GM19397 (cell line): ENCODE data around the gene DCAF5.

Source experiments
- ATAC-seq: cut with Tn5 transposase; IDR thresholded peaks from one replicate; pipeline ENCODE4 v1.9.1; 2021; ENCODE audit warnings: mild to moderate bottlenecking, moderate library complexity; ENCODE audit not compliant: unreplicated experiment

Gene DCAF5

DNA sequence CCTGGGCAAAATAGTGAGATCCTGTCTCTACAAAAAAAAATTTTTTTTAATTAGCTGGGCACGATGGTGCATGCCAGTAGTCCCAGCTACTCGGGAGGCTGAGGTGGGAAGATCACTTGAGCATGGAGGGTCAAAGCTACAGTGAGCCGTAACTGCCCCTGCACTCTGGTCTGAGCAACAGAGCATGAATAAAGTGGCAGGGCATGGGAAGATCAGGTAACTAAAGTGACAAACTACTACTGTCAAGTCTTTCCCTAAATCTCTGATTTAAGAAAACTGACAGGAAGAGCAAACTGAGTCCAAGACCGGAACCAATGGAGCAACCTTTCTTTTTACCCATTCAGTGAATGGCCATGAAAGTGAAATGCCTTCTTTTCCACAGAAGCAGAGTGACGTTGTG is 10.8 kb downstream of the DCAF5 start:
- ATAC-seq = no peak

DNA sequence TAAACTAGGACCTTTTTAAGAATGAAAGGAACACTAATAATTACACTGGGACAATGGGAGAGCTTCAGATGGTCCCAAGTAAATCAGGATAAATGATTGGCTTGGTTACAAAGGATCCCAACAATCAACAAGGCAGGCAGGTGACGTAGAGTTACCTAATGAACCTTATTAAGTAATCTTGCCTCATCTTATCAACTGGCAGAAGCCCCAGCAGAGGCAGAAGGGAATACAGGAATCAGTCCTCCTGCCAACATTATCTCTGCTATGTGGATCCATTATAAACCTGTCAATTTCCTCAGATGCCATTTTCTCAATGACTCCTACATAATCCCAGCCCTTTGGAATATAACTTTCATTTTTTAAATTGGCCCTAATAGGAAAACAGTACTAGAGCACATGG is 11.4 kb downstream of the DCAF5 start:
- no peak for ATAC-seq

DNA sequence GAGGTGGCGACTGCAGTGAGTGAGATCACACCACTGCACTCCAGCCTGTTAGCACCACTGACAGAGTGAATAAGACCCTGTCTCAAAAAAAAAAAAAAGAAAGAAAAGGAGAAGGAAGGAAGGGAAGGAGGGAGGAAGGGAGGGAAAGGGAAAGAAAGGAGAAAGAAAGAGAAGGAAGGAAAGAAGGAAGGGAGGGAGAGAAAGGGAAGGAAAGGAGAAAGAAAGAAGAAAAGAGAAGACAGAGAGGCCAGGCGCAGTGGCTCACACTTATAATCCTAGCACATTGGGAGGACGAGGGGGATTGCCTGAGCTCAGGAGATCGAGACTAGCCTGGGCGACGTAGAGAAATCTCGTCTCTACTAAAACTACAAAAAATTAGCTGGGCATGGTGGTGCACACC is 13.2 kb downstream of the DCAF5 start:
- no peak for ATAC-seq

DNA sequence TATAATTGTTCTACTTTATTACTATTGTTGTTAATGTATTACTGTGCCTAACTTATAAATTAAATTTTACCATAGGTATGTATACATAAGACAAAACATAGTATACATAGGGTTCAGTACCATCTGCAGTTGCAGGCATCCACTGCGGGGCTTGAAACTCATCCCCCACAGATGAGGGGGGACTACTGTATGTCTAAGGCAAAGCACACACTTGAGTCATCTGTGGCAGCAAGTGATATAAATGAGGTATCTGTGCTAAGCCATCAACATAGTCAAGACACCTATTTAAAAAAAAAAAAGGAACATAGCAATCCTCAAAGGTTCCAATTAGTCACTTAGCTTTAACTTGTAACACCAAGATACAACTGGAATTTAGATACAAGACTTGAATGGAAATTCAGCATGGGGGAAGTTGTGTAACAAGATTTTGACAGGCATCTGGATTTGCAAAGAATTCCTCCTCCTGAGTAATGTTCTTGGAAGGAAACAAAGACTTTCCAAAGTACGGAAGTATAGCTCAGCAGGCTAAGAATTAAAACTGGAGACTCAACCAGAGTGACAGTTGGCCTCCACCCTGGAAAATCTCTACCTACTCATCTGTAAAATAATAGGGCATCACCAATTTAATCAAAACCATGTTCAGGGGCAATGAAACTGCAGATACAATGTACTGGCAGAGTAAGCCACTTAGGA is 14.9 kb downstream of the DCAF5 start:
- no peak for ATAC-seq

DNA sequence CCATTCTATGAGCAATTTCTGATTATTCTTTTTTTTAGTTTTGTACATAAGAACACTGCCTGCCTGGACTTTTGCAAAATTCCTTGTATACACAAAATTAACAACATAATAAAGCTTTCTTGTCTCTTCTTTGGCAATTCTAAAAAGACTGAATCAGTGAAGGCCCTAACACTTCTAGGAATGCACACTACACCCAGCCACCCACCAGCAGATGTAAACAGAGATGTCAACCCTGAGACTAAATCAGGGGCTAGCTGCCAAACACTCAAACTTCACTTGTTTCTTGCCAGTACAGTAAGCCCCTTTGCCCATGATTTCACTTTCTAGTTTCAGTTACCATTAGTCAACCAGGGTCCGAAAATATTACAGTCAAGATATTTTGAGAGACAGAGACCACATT is 15.5 kb downstream of the DCAF5 start:
- no peak for ATAC-seq

DNA sequence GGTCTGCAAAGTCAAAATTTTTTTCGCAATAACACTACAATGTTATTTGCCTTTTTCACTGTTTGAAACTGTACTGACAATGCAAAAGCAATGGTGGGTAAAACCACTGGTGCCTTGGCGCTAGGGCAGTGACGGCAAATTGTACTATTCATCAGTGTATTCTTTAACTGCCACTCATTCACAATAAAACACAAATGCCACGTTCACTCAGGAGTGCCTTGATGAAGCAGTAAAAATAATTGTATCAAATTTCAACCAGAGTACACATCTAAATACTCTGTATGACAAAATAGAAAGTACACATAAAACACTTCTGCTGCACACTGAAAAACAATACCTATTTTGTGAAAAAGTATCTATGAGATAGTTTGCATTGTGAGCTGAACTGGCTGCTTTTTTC is 17.8 kb downstream of the DCAF5 start:
- no peak for ATAC-seq

DNA sequence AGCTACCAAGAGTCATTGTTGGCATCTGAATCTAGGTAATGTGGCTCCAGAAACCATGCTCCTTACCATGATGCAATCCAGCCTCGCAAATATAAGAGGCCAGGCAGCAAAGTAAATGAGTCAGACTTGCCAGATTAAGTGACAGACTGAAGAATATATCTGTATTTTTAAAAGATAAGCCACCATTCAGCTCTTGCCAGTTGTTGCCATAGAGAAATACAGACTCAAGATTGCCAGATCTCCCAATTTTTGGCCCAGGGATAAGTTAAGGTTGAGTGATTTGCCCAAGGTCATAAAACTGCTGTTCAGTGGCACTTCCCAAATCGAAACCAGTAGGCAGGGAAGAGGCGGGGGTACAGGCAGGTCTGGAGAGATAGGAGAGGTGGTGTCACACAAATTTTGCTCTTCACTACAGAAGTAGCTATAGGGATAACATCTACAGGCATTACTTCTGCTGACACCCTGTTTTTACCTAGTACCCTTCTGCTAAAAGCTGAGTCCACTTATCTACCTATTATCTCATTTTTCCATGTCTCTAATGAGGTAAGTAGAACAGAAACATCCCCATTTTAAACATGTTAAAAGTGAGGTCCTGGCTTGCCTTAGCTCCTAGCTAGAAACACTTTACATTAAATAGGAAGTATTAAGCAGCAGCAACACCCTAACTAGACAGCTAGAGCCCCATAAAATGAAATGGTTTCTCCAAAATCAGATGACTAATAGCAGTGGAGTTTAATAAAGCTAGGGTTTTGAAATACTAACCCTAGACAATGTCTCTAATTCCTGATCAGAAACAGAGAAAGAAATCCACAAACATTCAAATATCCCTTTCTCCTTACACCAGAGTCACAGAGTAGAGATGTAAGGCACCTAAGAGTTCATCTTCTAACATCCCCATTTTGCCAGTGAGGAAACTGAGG is 19.5 kb downstream of the DCAF5 start:
- ATAC-seq = no peak

DNA sequence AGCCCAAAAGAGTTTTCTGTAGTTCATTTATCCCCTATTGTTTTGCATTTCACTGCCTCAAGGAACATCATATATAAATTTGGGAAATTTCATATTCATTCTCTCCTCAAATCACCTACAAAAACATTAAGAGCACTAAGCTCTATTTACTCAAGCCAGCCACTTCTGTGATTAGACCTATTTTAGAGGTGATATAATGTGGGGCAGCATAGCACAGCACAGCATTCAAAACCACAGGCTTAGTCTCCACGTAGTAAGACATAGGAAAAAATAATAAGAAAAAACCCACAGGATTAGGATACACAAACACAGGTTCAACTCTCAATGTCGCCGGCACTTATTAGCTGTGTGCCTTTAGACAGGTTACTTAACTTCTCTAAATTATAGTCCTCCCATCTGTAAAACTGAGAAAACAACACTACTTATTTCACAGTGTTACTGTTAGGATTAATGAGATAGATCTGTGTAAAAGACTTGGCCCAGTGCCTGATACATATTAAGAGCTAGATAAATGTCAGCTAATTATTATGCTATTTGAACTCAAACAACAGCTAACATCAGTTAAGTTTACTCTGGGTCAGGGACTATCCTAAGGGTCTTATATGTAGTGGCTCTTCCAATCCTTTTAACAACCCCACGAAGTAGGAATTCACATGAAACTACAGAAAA is 20.3 kb downstream of the DCAF5 start:
- no peak for ATAC-seq

DNA sequence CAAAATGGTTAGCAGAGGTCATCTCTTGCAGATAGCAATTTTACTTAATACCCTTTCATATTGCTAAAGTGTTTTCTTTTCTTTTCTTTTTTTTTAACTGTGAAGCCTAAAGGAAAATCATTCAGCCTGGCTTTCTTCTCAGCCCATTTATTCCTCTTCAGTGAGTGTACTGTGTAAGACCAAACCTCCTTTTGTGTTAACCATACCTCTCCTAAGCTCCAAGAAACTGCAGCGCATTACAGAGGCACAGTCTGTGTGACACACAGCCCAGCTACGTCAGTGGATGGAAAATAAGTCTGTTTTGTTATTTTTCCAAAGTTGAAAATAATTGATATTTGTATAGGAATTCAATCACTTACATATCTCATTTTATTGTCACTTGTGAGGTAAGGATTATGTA is 21.7 kb downstream of the DCAF5 start:
- ATAC-seq = no peak

DNA sequence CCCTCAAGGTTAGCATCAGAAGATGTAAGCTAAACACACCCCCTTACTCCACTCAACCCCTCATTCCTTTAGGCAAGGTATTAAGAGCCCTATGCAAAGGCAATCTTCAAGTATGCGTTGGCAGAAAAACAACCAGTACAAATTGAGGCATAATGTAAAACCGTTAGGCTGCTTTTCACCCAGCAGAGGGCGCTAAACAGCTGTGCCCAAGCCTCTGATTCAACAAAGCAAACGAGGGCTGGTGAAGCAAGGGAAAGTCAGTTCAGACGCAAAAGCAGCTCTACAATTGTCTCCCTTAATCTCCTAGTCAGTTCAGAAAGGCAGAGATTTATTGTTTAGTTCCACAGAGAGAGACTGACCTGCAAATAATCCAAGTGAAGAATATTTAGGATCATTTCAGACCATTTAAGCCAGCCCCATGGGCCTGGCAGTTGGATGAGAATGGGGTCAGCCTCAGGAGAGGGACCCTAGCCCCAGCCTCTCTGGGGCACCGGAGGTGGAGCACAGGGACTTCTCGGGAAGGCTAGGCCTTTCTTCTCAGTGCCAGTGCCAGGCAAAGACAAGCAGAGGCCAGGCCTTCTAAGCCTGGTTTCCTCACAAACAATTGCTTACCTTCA is 23.5 kb downstream of the DCAF5 start:
- no peak for ATAC-seq

DNA sequence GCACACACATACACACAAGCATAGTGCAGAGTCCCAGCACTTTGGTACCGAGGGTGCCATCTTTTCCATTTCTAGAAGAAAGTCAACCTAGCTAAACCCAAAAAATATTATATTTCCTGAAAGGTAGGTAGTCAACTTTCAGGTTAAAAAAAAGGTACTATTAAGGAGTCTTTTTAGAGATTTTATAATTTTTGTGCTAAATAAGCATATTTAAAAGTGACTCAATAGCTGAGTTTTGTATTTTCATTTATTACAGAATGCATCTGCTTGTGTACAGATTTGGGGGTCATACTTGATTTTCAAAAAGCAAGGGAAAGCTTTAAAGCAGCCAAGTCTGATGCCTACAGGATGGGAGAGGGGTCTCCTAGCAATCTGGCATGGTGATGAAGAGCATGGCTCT is 34.6 kb downstream of the DCAF5 start:
- ATAC-seq = no peak

DNA sequence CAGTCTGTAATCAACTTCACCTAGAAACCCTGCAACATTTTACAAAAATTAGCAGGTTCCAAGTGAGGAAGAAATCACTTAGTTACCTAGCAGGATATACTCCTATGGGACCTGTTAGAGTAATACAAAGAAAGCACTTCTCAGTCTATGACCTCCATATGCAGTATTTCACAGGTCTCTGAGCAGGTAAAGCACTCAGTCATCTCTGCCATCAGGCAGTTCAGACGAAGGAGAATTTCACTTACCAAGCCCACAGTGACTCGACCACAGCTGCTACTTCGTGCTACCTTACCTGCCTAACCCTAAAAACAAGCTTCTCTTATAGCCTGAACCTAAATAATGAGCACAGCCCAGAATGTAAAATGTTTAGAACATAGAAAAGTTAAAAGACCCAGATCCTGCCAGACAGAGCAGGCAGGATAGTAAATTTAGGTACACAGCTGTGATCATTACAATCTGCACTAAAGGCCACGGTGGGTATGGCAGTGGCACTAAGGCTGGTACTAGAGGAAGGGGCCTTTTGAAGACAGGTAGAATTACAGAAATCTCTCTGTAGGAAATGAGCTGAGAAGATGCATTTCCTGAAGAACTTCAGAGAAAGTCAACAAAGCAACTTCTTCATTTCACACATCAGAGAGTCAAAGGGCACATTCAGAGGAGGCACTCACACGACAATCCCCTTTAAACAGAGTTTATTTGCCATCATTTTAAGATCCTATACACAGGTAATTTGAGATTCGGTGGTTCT is 35.7 kb downstream of the DCAF5 start:
- ATAC-seq = no peak

DNA sequence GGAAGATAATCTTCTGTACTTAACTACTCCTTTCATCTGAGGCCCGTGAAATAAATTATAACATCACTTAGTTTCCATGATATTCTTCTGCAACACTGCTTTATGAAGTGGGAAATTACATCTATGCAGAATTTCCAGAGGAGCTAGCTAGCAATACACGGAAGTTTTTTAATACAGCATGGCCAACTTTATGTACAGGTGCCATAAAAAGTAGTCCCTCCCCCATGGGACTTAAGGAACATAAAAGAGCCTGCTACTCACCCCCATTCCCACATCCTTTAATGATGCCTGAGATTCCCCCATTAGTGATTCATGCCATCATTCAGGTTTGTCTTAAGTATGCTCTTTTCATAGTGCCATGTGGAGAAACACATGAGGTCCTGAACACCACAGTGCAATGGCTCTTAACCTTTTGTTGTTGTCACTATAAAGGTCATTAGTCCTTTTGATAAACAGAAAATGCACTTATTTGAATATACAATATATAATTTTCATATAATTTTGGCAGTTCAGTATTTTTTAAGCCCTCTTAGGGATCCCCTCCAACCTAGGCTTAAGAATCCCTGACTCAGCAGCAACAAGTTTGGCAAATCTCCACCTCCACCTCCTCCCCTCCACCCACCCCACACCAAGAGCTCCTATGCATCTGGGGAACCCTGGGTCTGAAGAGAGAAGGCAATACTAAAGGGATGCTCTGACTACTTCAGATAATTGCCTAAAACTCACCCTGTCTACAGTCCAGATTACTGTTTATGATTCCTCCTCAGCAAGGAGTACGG is 37.3 kb downstream of the DCAF5 start:
- no peak for ATAC-seq

DNA sequence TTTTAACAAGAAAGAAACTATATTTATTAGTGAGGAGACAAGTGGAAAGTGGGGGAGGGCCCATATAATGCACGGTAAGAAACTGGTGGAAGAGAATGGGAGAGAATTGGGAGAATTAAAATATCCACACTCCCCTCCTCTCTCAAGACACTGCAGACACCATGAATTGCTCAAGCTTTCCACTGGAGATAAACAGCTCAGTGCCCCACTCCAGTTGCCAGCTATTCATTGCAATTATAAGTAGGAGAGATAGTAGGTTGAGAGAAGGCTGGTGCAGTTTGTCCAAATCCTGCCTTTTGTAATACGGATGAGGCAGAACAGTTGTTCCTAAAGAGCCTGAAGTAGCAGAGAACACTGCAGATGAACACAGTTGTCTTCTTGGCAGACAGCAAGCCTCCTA is 38.2 kb downstream of the DCAF5 start:
- ATAC-seq = no peak

DNA sequence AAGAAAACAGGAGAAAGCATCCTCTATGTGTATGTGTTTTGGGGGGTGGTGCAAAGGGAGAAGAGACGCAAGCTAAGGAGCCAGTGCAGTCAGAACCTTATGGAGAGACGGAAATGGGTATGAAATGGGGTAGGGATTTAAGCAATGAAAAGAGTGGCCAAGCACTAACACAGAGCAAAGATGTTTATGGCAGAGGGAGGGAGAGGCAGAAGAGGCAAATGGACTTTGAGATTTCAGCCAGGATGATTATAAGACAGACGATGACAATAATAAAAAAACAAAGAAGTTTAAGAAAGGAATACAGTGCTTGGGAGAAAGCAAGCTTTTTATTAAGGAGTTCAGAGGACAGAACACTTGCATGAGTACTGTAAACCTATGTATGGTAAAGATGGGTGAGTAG is 44.6 kb downstream of the DCAF5 start:
- ATAC-seq = no peak

DNA sequence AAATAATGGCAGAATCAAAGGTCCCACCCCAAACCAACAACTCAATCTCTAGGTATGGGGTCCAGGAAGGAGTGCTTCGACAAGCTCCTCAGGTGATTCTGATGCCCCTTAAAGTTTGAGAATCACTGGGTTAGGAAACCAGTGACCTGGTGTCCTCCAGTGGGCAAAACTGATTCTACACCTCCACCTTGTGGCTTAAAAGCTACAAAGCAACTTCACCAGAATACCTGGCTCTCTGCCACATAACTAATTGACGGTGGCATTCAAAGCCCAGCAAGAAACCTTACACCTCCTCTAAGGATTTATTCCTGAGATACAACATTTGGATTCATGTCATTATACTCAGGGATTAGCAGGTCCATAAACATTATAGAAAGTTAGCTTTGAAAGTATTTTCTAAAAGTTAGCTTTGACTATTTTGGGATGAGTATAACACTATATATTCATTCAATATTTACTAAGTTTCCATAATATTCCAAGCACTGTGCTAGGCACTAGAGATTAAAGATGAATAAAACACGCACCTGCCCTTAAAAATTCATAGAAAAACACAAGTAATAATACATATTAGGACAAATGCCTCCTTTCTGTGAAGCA is 45.4 kb downstream of the DCAF5 start:
- no peak for ATAC-seq

DNA sequence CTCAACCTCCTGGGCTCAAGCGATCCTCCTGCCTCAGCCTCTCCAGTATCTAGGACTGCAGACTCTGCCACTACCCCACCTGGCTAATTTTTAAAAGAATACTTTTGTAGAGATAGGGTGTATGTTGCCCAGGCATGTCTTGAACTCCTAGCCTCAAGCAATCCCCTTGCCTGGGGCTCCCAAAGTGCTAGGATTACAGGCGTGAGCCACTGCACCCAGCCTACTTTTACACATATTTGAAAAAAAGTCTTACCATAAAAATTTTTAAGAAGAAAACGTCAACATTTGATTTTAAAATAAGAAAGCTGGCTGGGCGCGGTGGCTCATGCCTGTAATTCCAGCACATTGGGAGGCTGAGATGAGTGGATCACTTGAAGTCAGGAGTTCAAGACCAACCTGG is 46.5 kb downstream of the DCAF5 start:
- no peak for ATAC-seq

DNA sequence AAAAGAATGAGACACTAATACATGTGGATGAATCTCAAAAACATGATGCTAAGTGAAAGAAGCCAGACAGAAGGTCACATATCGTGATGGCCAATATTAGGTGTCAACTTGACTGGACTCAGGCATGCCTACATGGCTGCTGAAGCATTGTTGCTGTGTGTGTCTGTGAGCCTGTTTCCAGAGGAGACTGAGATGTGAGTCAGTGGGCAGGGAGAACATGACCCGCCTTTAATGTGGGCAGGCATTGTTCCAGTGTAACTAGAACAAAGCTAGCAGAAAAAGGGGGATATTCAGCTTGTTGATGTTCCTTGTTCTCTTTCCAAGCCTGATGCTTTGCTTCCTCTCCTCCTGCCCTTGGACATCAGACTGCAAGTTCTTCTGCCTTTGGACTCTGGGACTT is 47.6 kb downstream of the DCAF5 start:
- ATAC-seq = no peak

DNA sequence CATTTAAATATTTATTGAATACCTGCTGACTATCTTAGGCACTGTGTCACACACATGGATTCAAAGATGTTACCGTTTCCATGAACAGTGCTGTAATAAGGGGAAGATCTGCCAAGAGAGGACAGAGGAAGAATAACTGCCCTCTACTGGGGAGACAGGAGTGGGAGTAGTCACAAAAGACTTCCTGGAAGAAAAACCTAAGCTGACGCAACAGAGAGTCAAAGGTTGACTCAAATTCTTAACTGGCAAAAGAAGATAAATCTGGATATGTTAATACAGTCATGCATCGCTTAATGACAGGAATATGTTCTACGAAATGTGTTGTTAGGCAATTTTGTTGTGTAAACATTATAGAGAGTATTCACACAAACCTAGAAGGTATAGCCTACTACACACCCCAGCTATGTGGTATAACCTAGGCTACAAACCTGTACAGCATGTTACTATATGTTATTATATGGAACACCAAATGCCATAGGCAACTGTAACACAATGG is 51.5 kb downstream of the DCAF5 start:
- ATAC-seq = no peak
